A549 (cell line): ENCODE measurements around the gene TAGLN3. TPM values are rescaled to one million over a fixed set of nuclear protein-coding genes. Genes with fewer than 3 reads are reported as not detected.

Experiments used
- ATAC-seq, 2 experiments: fragments of 200-7000 bp in 1 of 2; fragments of >200 bp in 1 of 2; cut with Nextera tagmentation in 1 of 2; cut with Tn5 transposase in 1 of 2; 3 replicates each; pipeline versions ENCODE4 v1.8.0 to v1.9.1; 2018 to 2020; ENCODE audit warnings: mild to moderate bottlenecking in 1 of 2, moderate library complexity in 1 of 2
- CTCF ChIA-PET: fragments of 300-600 bp; sonication (Branson Sonifier 250); formaldehyde crosslinking; extraction: SDS; loops from one replicate; lab custom pipeline; 2021; ENCODE audit warnings: antibody characterized with exemption, inconsistent platforms; lab: Yijun Ruan, JAX
- POLR2A ChIA-PET: fragments of 350-600 bp; formaldehyde crosslinking; extraction: SDS; loops from one replicate; lab custom pipeline; 2021; ENCODE audit warnings: antibody characterized with exemption, inconsistent platforms; lab: Yijun Ruan, JAX
- DNase-seq, 2 experiments: peaks; one replicate each; pipeline versions ENCODE4 v3.0.0 to v3.0.0-alpha.2; 2011 to 2016; ENCODE audit warnings: low read depth in 1 of 2, low spot score in 1 of 2
- FAIRE-seq: peaks from 2 replicates; lab custom pipeline; 2011; peaks lifted over from hg19 to GRCh38; lab: Jason Lieb, UNC
- H3K27ac ChIP-seq, 2 experiments: fragments of >200 bp; sonication (Bioruptor Twin); formaldehyde crosslinking; 3 replicates each; pipeline ENCODE4 v1.5.1; 2016 to 2017
- H3K4me1 ChIP-seq: fragments of >200 bp; sonication (Bioruptor Twin); formaldehyde crosslinking; 3 replicates; pipeline ENCODE4 v1.6.1; 2016
- H3K4me2 ChIP-seq: fragments of >200 bp; sonication (Bioruptor Twin); formaldehyde crosslinking; 3 replicates; pipeline ENCODE4 v1.6.1; 2016
- H3K4me3 ChIP-seq: fragments of >200 bp; sonication (Bioruptor Twin); formaldehyde crosslinking; 3 replicates; pipeline ENCODE4 v1.5.1; 2016
- H3K9me3 ChIP-seq: fragments of >200 bp; sonication (Bioruptor Twin); formaldehyde crosslinking; 3 replicates; pipeline ENCODE4 v1.6.1; 2016
- ATOH8 ChIP-seq: fragments of 250-450 bp; sonication (Bioruptor Pico); IDR thresholded peaks from 2 replicates; pipeline ENCODE4 v1.5.0; 2020; ENCODE audit warnings: low read depth, mild to moderate bottlenecking, moderate library complexity
- BCL3 ChIP-seq: fragments of >200 bp; sonication (Bioruptor Twin); formaldehyde crosslinking; IDR thresholded peaks from 3 replicates; pipeline ENCODE4 v1.6.1; 2016
- BHLHE40 ChIP-seq: IDR thresholded peaks from 2 replicates; pipeline ENCODE4 v1.6.1; 2012; ENCODE audit warnings: low read depth, low read length, inconsistent platforms
- E2F6 ChIP-seq: IDR thresholded peaks from 2 replicates; pipeline ENCODE4 v1.6.1; 2012; ENCODE audit warnings: low read depth, borderline replicate concordance
- EHF ChIP-seq: fragments of 250-450 bp; sonication (Bioruptor Pico); IDR thresholded peaks from 2 replicates; pipeline ENCODE4 v1.5.0; 2020; ENCODE audit warnings: mild to moderate bottlenecking
- FOSB ChIP-seq: fragments of 250-450 bp; sonication (Bioruptor Pico); IDR thresholded peaks from 2 replicates; pipeline ENCODE4 v1.5.0; 2020; ENCODE audit warnings: mild to moderate bottlenecking, moderate library complexity
- FOSL2 ChIP-seq, 2 experiments: fragments of 450-650 bp in 1 of 2; fragments of >200 bp in 1 of 2; sonication (Bioruptor Twin) in 1 of 2; formaldehyde crosslinking; IDR thresholded peaks; 2 replicates each; pipeline versions ENCODE4 v1.5.0 to v1.6.1; 2016 to 2020; ENCODE audit warnings: mild to moderate bottlenecking in 1 of 2, moderate library complexity in 1 of 2
- HES2 ChIP-seq: fragments of >200 bp; sonication (Bioruptor Twin); formaldehyde crosslinking; IDR thresholded peaks from 2 replicates; pipeline ENCODE4 v1.6.1; 2016
- HEYL ChIP-seq: fragments of 250-450 bp; sonication (Bioruptor Pico); IDR thresholded peaks from 2 replicates; pipeline ENCODE4 v1.8.0; 2021; ENCODE audit warnings: mild to moderate bottlenecking, moderate library complexity
- HOXA7 ChIP-seq: fragments of 250-450 bp; sonication (Bioruptor Pico); IDR thresholded peaks from 2 replicates; pipeline ENCODE4 v1.5.0; 2020; ENCODE audit warnings: mild to moderate bottlenecking, moderate library complexity
- HOXB13 ChIP-seq: fragments of 250-450 bp; sonication (Bioruptor Pico); IDR thresholded peaks from 2 replicates; pipeline ENCODE4 v1.5.0; 2020; ENCODE audit warnings: low read depth, mild to moderate bottlenecking, moderate library complexity
- KDM1A ChIP-seq: fragments of 200-600 bp; sonication (generic); IDR thresholded peaks from 2 replicates; pipeline ENCODE4 v1.6.1; 2016; ENCODE audit warnings: low read depth, mild to moderate bottlenecking
- MAX ChIP-seq: IDR thresholded peaks from 2 replicates; pipeline ENCODE4 v1.6.1; 2012
- MAZ ChIP-seq: fragments of 150-350 bp; IDR thresholded peaks from 2 replicates; pipeline ENCODE4 v1.6.1; 2014; ENCODE audit warnings: antibody characterized with exemption, low read depth, low read length, borderline replicate concordance
- MYC ChIP-seq: IDR thresholded peaks from 2 replicates; pipeline ENCODE4 v1.6.1; 2012; ENCODE audit warnings: mild to moderate bottlenecking, inconsistent platforms, low read length, improper control_type of control experiment, borderline replicate concordance
- NPAS2 ChIP-seq: fragments of 250-450 bp; sonication (Bioruptor Pico); IDR thresholded peaks from 2 replicates; pipeline ENCODE4 v1.8.0; 2022; ENCODE audit warnings: mild to moderate bottlenecking, moderate library complexity, borderline replicate concordance
- NR3C1 ChIP-seq: fragments of >200 bp; sonication (Bioruptor Twin); formaldehyde crosslinking; IDR thresholded peaks from 3 replicates; pipeline ENCODE4 v1.6.1; 2017
- PHF8 ChIP-seq: fragments of 200-600 bp; sonication (generic); IDR thresholded peaks from 2 replicates; pipeline ENCODE4 v1.6.1; 2016; ENCODE audit warnings: low read depth, mild to moderate bottlenecking, antibody characterized with exemption, moderate library complexity, borderline replicate concordance
- RARB ChIP-seq: fragments of 250-450 bp; sonication (Bioruptor Pico); IDR thresholded peaks from 2 replicates; pipeline ENCODE4 v1.8.0; 2021; ENCODE audit warnings: mild to moderate bottlenecking, moderate library complexity
- REST ChIP-seq: fragments of 200-600 bp; sonication (generic); IDR thresholded peaks from 2 replicates; pipeline ENCODE4 v1.6.1; 2016; ENCODE audit warnings: antibody characterized with exemption, mild to moderate bottlenecking, moderate library complexity
- RFX5 ChIP-seq: fragments of 450-650 bp; IDR thresholded peaks from 2 replicates; pipeline ENCODE4 v1.7.1; 2014; ENCODE audit warnings: antibody characterized with exemption, mild to moderate bottlenecking, moderate library complexity
- RNF2 ChIP-seq: fragments of 200-600 bp; sonication (generic); IDR thresholded peaks from 2 replicates; pipeline ENCODE4 v1.6.1; 2016; ENCODE audit warnings: low read depth, mild to moderate bottlenecking, antibody characterized with exemption, moderate library complexity, borderline replicate concordance
- TP53 ChIP-seq: fragments of 250-450 bp; sonication (Bioruptor Pico); IDR thresholded peaks from 2 replicates; pipeline ENCODE4 v1.5.0; 2021; ENCODE audit warnings: mild to moderate bottlenecking, moderate library complexity
- USF2 ChIP-seq: fragments of 450-650 bp; IDR thresholded peaks from 2 replicates; pipeline ENCODE4 v1.6.1; 2014; ENCODE audit warnings: antibody characterized with exemption
- ZSCAN20 ChIP-seq: fragments of 250-450 bp; sonication (Bioruptor Pico); IDR thresholded peaks from 2 replicates; pipeline ENCODE4 v1.8.0; 2022; ENCODE audit warnings: mild to moderate bottlenecking, moderate library complexity
- WGBS: methylation state at CpG from one replicate; pipeline ENCODE4 v1.1.6; 2017; ENCODE audit errors: missing lambda C conversion rate; 5-methylcytosine and 5-hydroxymethylcytosine counted together
- polyA plus RNA-seq, 4 experiments: library from polyadenylated mRNA; depleted of rRNA in 3 of 4; stranded (reverse); fragments of >200 nt; fragmentation: RNase III in 1 of 4; extraction: RNeasy Plus Mini Kit Qiagen cat#74134 plus additional on column Dnase treatment in 1 of 4; gene quantifications; 2 replicates in 3 of 4; 3 replicates in 1 of 4; pipeline ENCODE4 v1.2.3, GENCODE V29; 2011 to 2017

Gene TAGLN3
- polyA plus RNA-seq, 2 of the 4 experiments (the other 2 are of a cell fraction): not detected

- no peak for TF ChIP-seq TP53 (CRISPR knock-in tag)
- TF ChIP-seq HOXA7 (CRISPR knock-in tag): no peak
- TF ChIP-seq ATOH8 (CRISPR knock-in tag): no peak
Measured at GRCh38 chr3:112009670-112010069, 10.9 kb downstream of the TAGLN3 start (continued).

GRCh38 chr3:112010636-112011035 is 11.9 kb downstream of the TAGLN3 start:
- H3K4me1 ChIP-seq: 0 out of 3 replicates have a peak, but pooled peaks cover 5% of the 10 kb centered on the region
- ChIA-PET POLR2A (no interaction called here), CTCF (interaction anchor here (0.8 to 12.2 kb wide), 5 partner anchors 9 to 295 kb away, joined by 4 to 189 read pairs (median 6); partner anchors contain the start of gene TAGLN3)
- DNase-seq (no peak), FAIRE-seq (no peak), ATAC-seq (no peak)
- no peak overlapping the region for H3K27ac ChIP-seq
- TF ChIP-seq FOSL2 (IDR thresholded peaks at IDR 0.05): no peak
- TF ChIP-seq FOSL2 (CRISPR knock-in tag; IDR thresholded peaks at IDR 0.05): no peak
- TF ChIP-seq MAX: no peak
- H3K4me3 ChIP-seq: no peak overlapping the region
- WGBS: 85% methylated on average over 3 of the region's 3 CpGs
- H3K9me3 ChIP-seq: no peaks in the 10 kb centered on the region
- H3K4me2 ChIP-seq: no peak overlapping the region

- DNase-seq (no peak), ATAC-seq (no peak), FAIRE-seq (no peak)
- ChIA-PET POLR2A (no interaction called here), CTCF (interaction anchor here (1.0 to 12.2 kb wide), 4 partner anchors 10 to 296 kb away, joined by 4 to 189 read pairs (median 60); partner anchors contain the start of gene TAGLN3)
- no peak overlapping the region for H3K4me3 ChIP-seq
- H3K27ac ChIP-seq: 0 out of 6 replicates have a peak overlapping the region, but pooled peaks of 1 of the 2 experiments have one; percentile 16
- no peaks in the 10 kb centered on the region for H3K9me3 ChIP-seq
- 0 out of 3 replicates have a peak, but pooled peaks cover 5% of the 10 kb centered on the region for H3K4me1 ChIP-seq
- TF ChIP-seq RARB: no peak
- no peak for TF ChIP-seq PHF8
- TF ChIP-seq REST: no peak
- TF ChIP-seq ZSCAN20: no peak
- TF ChIP-seq RNF2: no peak
- TF ChIP-seq BCL3: no peak
- TF ChIP-seq USF2: no peak
- no peak for TF ChIP-seq HOXB13
- TF ChIP-seq KDM1A: no peak
- no peak for TF ChIP-seq NPAS2 (CRISPR knock-in tag)
- no peak for TF ChIP-seq RFX5
- no peak for TF ChIP-seq HES2
- no peak for TF ChIP-seq MAZ
- no peak for TF ChIP-seq EHF (CRISPR knock-in tag)
- TF ChIP-seq FOSB (CRISPR knock-in tag): no peak
- TF ChIP-seq MYC: no peak
- no peak for TF ChIP-seq E2F6
- TF ChIP-seq BHLHE40: no peak
- TF ChIP-seq NR3C1: no peak
- TF ChIP-seq HEYL (CRISPR knock-in tag): no peak
- WGBS: 64% methylated on average over 6 of the region's 6 CpGs
- H3K4me2 ChIP-seq: no peak overlapping the region
Measured at GRCh38 chr3:112011376-112011940, 12.7 kb downstream of the TAGLN3 start.
